A549 (cell line): Measurements from ENCODE around the gene KIAA1191.

Source experiments
- BHLHE40 ChIP-seq: IDR thresholded peaks from 2 replicates; pipeline ENCODE4 v1.6.1; 2012; ENCODE audit warnings: low read depth, low read length, inconsistent platforms
- CEBPB ChIP-seq, 2 experiments: fragments of >200 bp in 1 of 2; sonication (Bioruptor Twin) in 1 of 2; formaldehyde crosslinking in 1 of 2; IDR thresholded peaks; 2 replicates each; pipeline ENCODE4 v1.6.1; 2012 to 2016
- CTCF ChIP-seq: fragments of >200 bp; sonication (Bioruptor Twin); formaldehyde crosslinking; IDR thresholded peaks from 3 replicates; pipeline ENCODE4 v1.5.1; 2016
- EP300 ChIP-seq, 2 experiments: fragments of >200 bp; sonication (Bioruptor Twin); formaldehyde crosslinking; IDR thresholded peaks; 2 replicates in 1 of 2; 3 replicates in 1 of 2; pipeline ENCODE4 v1.6.1; 2016 to 2017
- ESRRA ChIP-seq: fragments of 150-350 bp; IDR thresholded peaks from 2 replicates; pipeline ENCODE4 v1.6.1; 2014; ENCODE audit warnings: mild to moderate bottlenecking, low read length, borderline replicate concordance
- KDM5A ChIP-seq: fragments of 200-600 bp; sonication (generic); IDR thresholded peaks from 2 replicates; pipeline ENCODE4 v1.6.1; 2016; ENCODE audit warnings: antibody characterized with exemption, mild to moderate bottlenecking
- MAFK ChIP-seq: fragments of 450-650 bp; IDR thresholded peaks from 2 replicates; pipeline ENCODE4 v1.6.1; 2014; ENCODE audit not compliant: partially characterized antibody
- NFE2L2 ChIP-seq: fragments of 150-350 bp; conservative IDR thresholded peaks from 2 replicates; pipeline ENCODE4 v1.6.1; 2014; ENCODE audit warnings: low read length
- PBX3 ChIP-seq: IDR thresholded peaks from 2 replicates; pipeline ENCODE4 v1.6.1; 2012
- POLR2A ChIP-seq: IDR thresholded peaks from 2 replicates; pipeline ENCODE4 v1.6.1; 2012; ENCODE audit warnings: mild to moderate bottlenecking, low read length
- SMC3 ChIP-seq: fragments of >200 bp; sonication (Bioruptor Twin); formaldehyde crosslinking; IDR thresholded peaks from 3 replicates; pipeline ENCODE4 v1.6.1; 2018; ENCODE audit warnings: inconsistent platforms
- USF2 ChIP-seq: fragments of 450-650 bp; IDR thresholded peaks from 2 replicates; pipeline ENCODE4 v1.6.1; 2014; ENCODE audit warnings: antibody characterized with exemption
- ZFP36 ChIP-seq: fragments of 450-650 bp; IDR thresholded peaks from 2 replicates; pipeline ENCODE4 v1.6.1; 2014; ENCODE audit warnings: borderline replicate concordance; ENCODE audit not compliant: partially characterized antibody

GRCh38 chr5:176371621-176372539 is 10.3 kb upstream of the KIAA1191 start:
- TF ChIP-seq CTCF (no peak), CEBPB (IDR thresholded peaks at IDR 0.05) (no peak), KDM5A (no peak), ZFP36 (no peak), EP300 (IDR thresholded peaks at IDR 0.05) (no peak), ESRRA (no peak), BHLHE40 (no peak), PBX3 (no peak), MAFK (no peak), NFE2L2 (no peak), POLR2A (no peak), USF2 (no peak), SMC3 (no peak)
